Measurements from ENCODE around the gene ENG. TPM values are rescaled to one million over a fixed set of nuclear protein-coding genes. Genes with fewer than 3 reads are reported as not detected.

ENG gene
- total and polyA plus RNA-seq, 2 of the 4 experiments (the other 2 are of a cell fraction), result 3.6 to 83.3 TPM

DNA sequence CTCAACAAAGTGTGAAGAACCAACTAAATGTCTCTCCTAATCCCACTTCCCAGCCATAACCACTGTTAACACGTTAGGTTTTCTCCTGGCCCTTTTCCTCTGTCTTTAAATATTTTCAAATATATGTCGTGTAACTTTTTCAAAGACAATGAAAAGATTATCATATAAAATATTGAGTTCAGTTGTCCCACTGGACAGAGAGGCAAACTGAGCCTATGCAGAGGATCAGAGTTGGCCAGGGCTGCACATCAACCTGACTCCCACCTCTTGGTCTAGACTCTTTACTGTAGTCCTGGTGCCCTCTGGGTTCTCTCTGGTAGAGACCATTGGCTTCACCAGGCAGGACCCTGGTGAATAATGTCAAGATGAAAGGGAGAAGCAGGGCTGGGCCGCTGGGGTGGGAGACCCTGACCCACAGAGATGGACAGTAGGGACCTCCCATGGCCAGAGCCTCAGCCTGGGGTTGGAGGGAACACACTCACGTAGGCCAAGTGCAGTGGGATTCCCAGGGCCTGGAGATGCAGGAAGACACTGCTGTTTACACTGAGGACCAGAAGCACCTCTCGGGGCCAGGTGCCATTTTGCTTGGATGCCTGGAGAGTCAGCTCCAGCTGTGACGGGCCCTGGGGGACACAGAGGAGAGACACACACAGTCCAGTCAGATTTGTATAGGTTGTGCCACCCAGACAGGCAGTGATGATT lies 25.1 kb downstream of the ENG start:
- Histone ChIP-seq H3K56ac (ENCODE audit: extremely low read depth, insufficient read depth, low read length) (no peak overlapping the region), H3K4me3 (ENCODE audit: insufficient read depth, low read depth, low read length) (no peak overlapping the region), H2BK5ac (ENCODE audit: low read depth, low read length, poor library complexity, severe bottlenecking) (peak overlapping the region; percentile 44), H3K27ac (ENCODE audit: insufficient read depth, low read length) (peak overlapping the region; percentile 73; the same call in 1 of the 2 replicates), H3K36me3 (ENCODE audit: control insufficient read depth, insufficient read depth, low read length) (peaks cover 24% of the 10 kb centered on the region), H4K8ac (ENCODE audit: low read depth in 2 of 2, low read length in 2 of 2) (no peak overlapping the region), H2BK20ac (ENCODE audit: low read depth, low read length) (0 out of 2 replicates have a peak overlapping the region, but pooled peaks have one; percentile 29), H3K4ac (ENCODE audit: low read depth, low read length) (peak overlapping the region; percentile 67), H2BK15ac (ENCODE audit: low read depth, low read length) (0 out of 3 replicates have a peak overlapping the region, but pooled peaks have one; percentile 5), H3K9me1 (ENCODE audit: insufficient read depth, low read length) (peaks cover 12% of the 10 kb centered on the region), H2BK120ac (ENCODE audit: low read depth, low read length) (no peak overlapping the region), H4K91ac (ENCODE audit: insufficient read depth, low read depth, low read length) (peak overlapping the region; percentile 21; the same call in 1 of the 2 replicates), H3K4me1 (ENCODE audit: control insufficient read depth, insufficient read depth, low read length) (peaks cover 14% of the 10 kb centered on the region), H2AFZ (replicated peaks; ENCODE audit: low read length, poor library complexity) (no peak overlapping the region), H3K79me1 (ENCODE audit: low read depth in 1 of 2, low read length in 2 of 2) (peaks cover 17 to 65% of the 10 kb centered on the region in 2 experiments; a peak in 3 of 4 replicates), H3K18ac (ENCODE audit: low read depth, low read length) (no peak overlapping the region; the same call in 1 of the 2 replicates), H3K9ac (ENCODE audit: low read depth, low read length) (no peak overlapping the region), H3K23ac (ENCODE audit: low read depth, low read length) (peak overlapping the region; percentile 20; the same call in 1 of the 2 replicates), H3K4me2 (ENCODE audit: low read depth, low read length) (no peak overlapping the region), H3K27me3 (ENCODE audit: control insufficient read depth, insufficient read depth, low read length) (no peaks in the 10 kb centered on the region), H4K20me1 (ENCODE audit: insufficient read depth, low read length) (no peaks in the 10 kb centered on the region), H3K14ac (replicated peaks; ENCODE audit: low read depth, low read length) (no peak overlapping the region), H2AK9ac (replicated peaks; ENCODE audit: low read depth, low read length, poor library complexity) (peak overlapping the region; percentile 42), H4K5ac (ENCODE audit: low read depth, low read length) (peak overlapping the region; percentile 54), H3K9me3 (ENCODE audit: control insufficient read depth, insufficient read depth, low read length) (no peaks in the 10 kb centered on the region), H2AK5ac (ENCODE audit: low read depth, low read length) (peak overlapping the region; percentile 33; the same call in 1 of the 2 replicates)
- in situ Hi-C loops (cut with MboI; ENCODE audit: low sequenced_read_pairs) (no loop called here), intact Hi-C loops (cut with micrococcal nuclease) (no loop called here), dilution Hi-C loops (cut with HindIII; ENCODE audit: low sequenced_read_pairs, unreplicated experiment) (no loop called here)
- ChIA-PET POLR2A (ENCODE audit: unreplicated experiment) (no interaction called here), CTCF (interaction anchor here (0.7 kb wide), 1 partner anchor 41 kb away, joined by 3 read pairs; no protein-coding TSS in a partner anchor)
- 80% methylated on average over 1 of the region's 6 CpGs; no CpG with 5 or more reads in 1 of the 2 experiments for WGBS, 2 experiments (ENCODE audit: extremely low coverage in 2 of 2, insufficient read length in 1 of 2)
- DNase-seq (no peak), ATAC-seq (ENCODE audit: low read depth) (no peak)
- BruUV-seq (replicated peaks), result no TSS peak
- TF ChIP-seq, protein P1, sequence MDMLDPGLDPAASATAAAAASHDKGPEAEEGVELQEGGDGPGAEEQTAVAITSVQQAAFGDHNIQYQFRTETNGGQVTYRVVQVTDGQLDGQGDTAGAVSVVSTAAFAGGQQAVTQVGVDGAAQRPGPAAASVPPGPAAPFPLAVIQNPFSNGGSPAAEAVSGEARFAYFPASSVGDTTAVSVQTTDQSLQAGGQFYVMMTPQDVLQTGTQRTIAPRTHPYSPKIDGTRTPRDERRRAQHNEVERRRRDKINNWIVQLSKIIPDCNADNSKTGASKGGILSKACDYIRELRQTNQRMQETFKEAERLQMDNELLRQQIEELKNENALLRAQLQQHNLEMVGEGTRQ (IDR thresholded peaks at IDR 0.05; ENCODE audit: low read depth, low read length), result no peak
- TF ChIP-seq RFX5 (IDR thresholded peaks at IDR 0.05; ENCODE audit: low read depth, low read length) (no peak), FOS (IDR thresholded peaks at IDR 0.05; ENCODE audit: low read depth, low read length) (no peak), RCOR1 (IDR thresholded peaks at IDR 0.05; ENCODE audit: insufficient replicate concordance, low read length) (no peak), RAD21 (IDR thresholded peaks at IDR 0.05; ENCODE audit: low read length) (no peak), MXI1 (IDR thresholded peaks at IDR 0.05; ENCODE audit: borderline replicate concordance, low read depth, low read length) (no peak), BHLHE40 (IDR thresholded peaks at IDR 0.05; ENCODE audit: low read depth, low read length) (no peak), NFE2L2 (IDR thresholded peaks at IDR 0.05; ENCODE audit: low read depth, low read length) (no peak), POLR2A (IDR thresholded peaks at IDR 0.05; ENCODE audit: low read depth, low read length) (no peak), CEBPB (IDR thresholded peaks at IDR 0.05; ENCODE audit: low read depth, low read length) (no peak)
- TF ChIP-seq, protein P2, sequence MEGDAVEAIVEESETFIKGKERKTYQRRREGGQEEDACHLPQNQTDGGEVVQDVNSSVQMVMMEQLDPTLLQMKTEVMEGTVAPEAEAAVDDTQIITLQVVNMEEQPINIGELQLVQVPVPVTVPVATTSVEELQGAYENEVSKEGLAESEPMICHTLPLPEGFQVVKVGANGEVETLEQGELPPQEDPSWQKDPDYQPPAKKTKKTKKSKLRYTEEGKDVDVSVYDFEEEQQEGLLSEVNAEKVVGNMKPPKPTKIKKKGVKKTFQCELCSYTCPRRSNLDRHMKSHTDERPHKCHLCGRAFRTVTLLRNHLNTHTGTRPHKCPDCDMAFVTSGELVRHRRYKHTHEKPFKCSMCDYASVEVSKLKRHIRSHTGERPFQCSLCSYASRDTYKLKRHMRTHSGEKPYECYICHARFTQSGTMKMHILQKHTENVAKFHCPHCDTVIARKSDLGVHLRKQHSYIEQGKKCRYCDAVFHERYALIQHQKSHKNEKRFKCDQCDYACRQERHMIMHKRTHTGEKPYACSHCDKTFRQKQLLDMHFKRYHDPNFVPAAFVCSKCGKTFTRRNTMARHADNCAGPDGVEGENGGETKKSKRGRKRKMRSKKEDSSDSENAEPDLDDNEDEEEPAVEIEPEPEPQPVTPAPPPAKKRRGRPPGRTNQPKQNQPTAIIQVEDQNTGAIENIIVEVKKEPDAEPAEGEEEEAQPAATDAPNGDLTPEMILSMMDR (conservative IDR thresholded peaks at IDR 0.05; ENCODE audit: low read depth, low read length), result no peak
- TF ChIP-seq, protein P3, sequence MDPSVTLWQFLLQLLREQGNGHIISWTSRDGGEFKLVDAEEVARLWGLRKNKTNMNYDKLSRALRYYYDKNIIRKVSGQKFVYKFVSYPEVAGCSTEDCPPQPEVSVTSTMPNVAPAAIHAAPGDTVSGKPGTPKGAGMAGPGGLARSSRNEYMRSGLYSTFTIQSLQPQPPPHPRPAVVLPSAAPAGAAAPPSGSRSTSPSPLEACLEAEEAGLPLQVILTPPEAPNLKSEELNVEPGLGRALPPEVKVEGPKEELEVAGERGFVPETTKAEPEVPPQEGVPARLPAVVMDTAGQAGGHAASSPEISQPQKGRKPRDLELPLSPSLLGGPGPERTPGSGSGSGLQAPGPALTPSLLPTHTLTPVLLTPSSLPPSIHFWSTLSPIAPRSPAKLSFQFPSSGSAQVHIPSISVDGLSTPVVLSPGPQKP (IDR thresholded peaks at IDR 0.05; ENCODE audit: borderline replicate concordance, low read depth, low read length), result no peak
